A673 (cell line): ENCODE measurements around the gene RBFOX2. TPM values are rescaled to one million over a fixed set of nuclear protein-coding genes. Genes with fewer than 3 reads are reported as not detected.

Source experiments
- BruUV-seq: library from RNA; stranded (reverse); fragments of 400-500 nt; replicated peaks from 2 replicates; lab custom pipeline; 2021; lab: Mats Ljungman, UMichigan
- CTCF ChIA-PET: fragments of 300-600 bp; sonication (Branson Sonifier 250); formaldehyde crosslinking; loops from one replicate; lab custom pipeline; 2022; ENCODE audit warnings: antibody characterized with exemption; lab: Charles Lee
- POLR2A ChIA-PET: fragments of 300-600 bp; sonication (Branson Sonifier 250); formaldehyde crosslinking; loops from one replicate; lab custom pipeline; 2022; ENCODE audit warnings: antibody characterized with exemption; ENCODE audit not compliant: low non-redundant PET; lab: Charles Lee
- DNase-seq: peaks from one replicate; pipeline ENCODE4 v3.0.0-alpha.2; 2015; ENCODE audit warnings: low spot score
- H3K27ac ChIP-seq: fragments of 200-600 bp; sonication (generic); 2 replicates; pipeline ENCODE4 v1.5.1; 2016; ENCODE audit warnings: mixed run types, low read depth, mild to moderate bottlenecking, mixed read lengths, antibody characterized with exemption, low read length; ENCODE audit not compliant: poor library complexity, severe bottlenecking
- H3K27me3 ChIP-seq: fragments of 200-600 bp; sonication (generic); replicated peaks from 2 replicates; pipeline ENCODE4 v1.6.1; 2017; ENCODE audit warnings: mixed run types, low read depth, mild to moderate bottlenecking, mixed read lengths, antibody characterized with exemption, low read length; ENCODE audit not compliant: insufficient read depth, poor library complexity
- H3K36me3 ChIP-seq: fragments of 200-600 bp; sonication (generic); 2 replicates; pipeline ENCODE4 v1.6.1; 2016; ENCODE audit warnings: mixed run types, mild to moderate bottlenecking, mixed read lengths, antibody characterized with exemption, low read length; ENCODE audit not compliant: insufficient read depth, poor library complexity, severe bottlenecking
- H3K4me1 ChIP-seq: fragments of 200-600 bp; sonication (generic); 2 replicates; pipeline ENCODE4 v1.6.1; 2017; ENCODE audit warnings: mixed run types, mild to moderate bottlenecking, mixed read lengths, antibody characterized with exemption, low read length; ENCODE audit not compliant: insufficient read depth, poor library complexity, severe bottlenecking
- H3K4me3 ChIP-seq: fragments of 200-600 bp; sonication (generic); 2 replicates; pipeline ENCODE4 v1.5.1; 2016; ENCODE audit warnings: low read depth, mixed run types, mild to moderate bottlenecking, mixed read lengths, low read length; ENCODE audit not compliant: poor library complexity, severe bottlenecking
- H3K9me3 ChIP-seq: fragments of 200-600 bp; sonication (generic); 2 replicates; pipeline ENCODE4 v1.6.1; 2016; ENCODE audit warnings: mixed run types, low read depth, mild to moderate bottlenecking, mixed read lengths, antibody characterized with exemption, low read length; ENCODE audit not compliant: poor library complexity, severe bottlenecking
- EZH2 ChIP-seq: fragments of 200-600 bp; sonication (generic); IDR thresholded peaks from 2 replicates; pipeline ENCODE4 v1.6.1; 2017; ENCODE audit warnings: borderline replicate concordance, low read depth, mild to moderate bottlenecking, mixed read lengths, antibody characterized with exemption, low read length; ENCODE audit not compliant: poor library complexity, severe bottlenecking
- intact Hi-C: fragments of 100-400 bp; cut with micrococcal nuclease; formaldehyde crosslinking; loops from one replicate; pipeline ENCODE4 v1.10.0; 2022; ENCODE audit not compliant: unreplicated experiment
- total RNA-seq: library from RNA; stranded (reverse); gene quantifications from 2 replicates; pipeline ENCODE4 v1.2.3, GENCODE V29; 2021
- TF ChIP-seq, protein P1 (sequence below): fragments of 300-800, 200-600 bp; sonication (generic); conservative IDR thresholded peaks from 2 replicates; pipeline ENCODE4 v1.5.1; 2017; ENCODE audit warnings: low read depth, mild to moderate bottlenecking, antibody characterized with exemption, low read length, moderate library complexity, mixed read lengths

RBFOX2 gene
- total RNA-seq, 1 experiment from 2014 or later = 142 TPM

DNA sequence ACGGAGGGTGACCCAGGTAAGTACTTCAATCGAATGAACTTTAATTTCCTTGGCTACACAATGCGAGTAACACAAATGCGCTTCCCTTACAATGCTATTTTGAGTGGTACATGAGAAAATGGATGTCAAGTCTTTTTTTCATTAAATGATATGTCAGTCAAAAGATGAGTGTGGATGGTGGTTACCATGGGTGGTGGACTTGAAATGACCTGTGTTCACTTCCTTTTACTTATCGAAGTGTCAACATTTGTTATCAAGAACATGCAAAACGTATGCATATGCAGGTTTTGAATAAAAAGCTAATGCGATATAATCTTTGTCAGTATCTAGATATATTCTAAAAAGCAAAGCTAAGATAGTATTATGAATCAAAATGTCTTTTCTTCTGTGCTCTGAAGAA is 319.7 kb downstream of the RBFOX2 start:
- Histone ChIP-seq H3K36me3 (no peaks in the 10 kb centered on the region), H3K27me3 (no peaks in the 10 kb centered on the region), H3K9me3 (no peaks in the 10 kb centered on the region), H3K4me1 (peaks cover 4% of the 10 kb centered on the region), H3K4me3 (no peak overlapping the region), H3K27ac (no peak overlapping the region)
- ChIA-PET CTCF (no interaction called here), POLR2A (no interaction called here)
- intact Hi-C loops = no loop called here
- no peak for DNase-seq
- TF ChIP-seq, protein P1, sequence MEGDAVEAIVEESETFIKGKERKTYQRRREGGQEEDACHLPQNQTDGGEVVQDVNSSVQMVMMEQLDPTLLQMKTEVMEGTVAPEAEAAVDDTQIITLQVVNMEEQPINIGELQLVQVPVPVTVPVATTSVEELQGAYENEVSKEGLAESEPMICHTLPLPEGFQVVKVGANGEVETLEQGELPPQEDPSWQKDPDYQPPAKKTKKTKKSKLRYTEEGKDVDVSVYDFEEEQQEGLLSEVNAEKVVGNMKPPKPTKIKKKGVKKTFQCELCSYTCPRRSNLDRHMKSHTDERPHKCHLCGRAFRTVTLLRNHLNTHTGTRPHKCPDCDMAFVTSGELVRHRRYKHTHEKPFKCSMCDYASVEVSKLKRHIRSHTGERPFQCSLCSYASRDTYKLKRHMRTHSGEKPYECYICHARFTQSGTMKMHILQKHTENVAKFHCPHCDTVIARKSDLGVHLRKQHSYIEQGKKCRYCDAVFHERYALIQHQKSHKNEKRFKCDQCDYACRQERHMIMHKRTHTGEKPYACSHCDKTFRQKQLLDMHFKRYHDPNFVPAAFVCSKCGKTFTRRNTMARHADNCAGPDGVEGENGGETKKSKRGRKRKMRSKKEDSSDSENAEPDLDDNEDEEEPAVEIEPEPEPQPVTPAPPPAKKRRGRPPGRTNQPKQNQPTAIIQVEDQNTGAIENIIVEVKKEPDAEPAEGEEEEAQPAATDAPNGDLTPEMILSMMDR = no peak
- TF ChIP-seq EZH2 = no peak
- BruUV-seq = no TSS peak

DNA sequence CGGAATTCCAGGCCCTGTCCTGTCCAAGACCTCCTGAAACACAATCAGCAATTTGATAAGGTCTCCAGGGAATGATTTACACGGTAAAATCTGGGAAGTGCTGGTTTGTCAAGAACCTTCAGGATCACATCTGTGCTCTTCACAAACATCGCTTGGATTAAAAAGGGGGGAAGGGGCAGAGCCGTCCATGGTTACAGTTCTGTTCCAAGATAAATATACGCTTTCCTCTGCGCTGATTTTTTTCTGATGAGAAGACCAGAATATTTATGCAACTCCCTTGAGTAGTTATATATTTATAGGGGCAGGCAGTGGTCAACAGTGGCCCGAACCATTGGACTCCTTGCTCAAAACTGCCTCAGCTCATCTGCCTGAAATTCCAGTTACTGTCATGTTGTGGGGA is 320.2 kb downstream of the RBFOX2 start:
- intact Hi-C loops = no loop called here
- Histone ChIP-seq H3K27me3 (no peaks in the 10 kb centered on the region), H3K9me3 (no peaks in the 10 kb centered on the region), H3K36me3 (no peaks in the 10 kb centered on the region), H3K27ac (no peak overlapping the region), H3K4me1 (peaks cover 4% of the 10 kb centered on the region), H3K4me3 (no peak overlapping the region)
- TF ChIP-seq, protein P1 = no peak
- TF ChIP-seq EZH2 = no peak
- BruUV-seq = no TSS peak
- DNase-seq = no peak
- CTCF ChIA-PET = no interaction called here
- POLR2A ChIA-PET = no interaction called here

DNA sequence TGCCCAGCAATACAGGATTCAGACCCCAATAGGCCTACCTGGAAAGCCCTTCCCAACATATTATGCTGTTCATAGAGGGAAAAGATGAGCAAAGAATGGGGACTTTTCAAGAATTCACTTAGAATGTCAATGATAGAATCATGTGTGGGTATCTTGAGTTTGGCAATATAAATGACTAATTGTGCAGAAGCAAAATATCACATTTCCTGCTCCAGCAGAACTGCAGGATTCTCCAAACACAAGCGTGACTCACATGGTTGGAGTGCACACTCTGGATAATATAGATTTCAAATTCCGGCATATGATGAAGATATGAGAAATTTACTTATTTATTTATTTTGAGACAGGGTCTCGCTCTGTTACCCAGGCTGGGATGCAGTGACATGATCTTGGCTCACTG is 323.5 kb downstream of the RBFOX2 start:
- DNase-seq = no peak
- H3K27ac ChIP-seq = no peak overlapping the region
- CTCF ChIA-PET = no interaction called here
- no peaks in the 10 kb centered on the region for H3K27me3 ChIP-seq
- H3K4me1 ChIP-seq = no peaks in the 10 kb centered on the region
- H3K36me3 ChIP-seq = no peaks in the 10 kb centered on the region
- H3K9me3 ChIP-seq = no peaks in the 10 kb centered on the region
- BruUV-seq = no TSS peak
- no peak overlapping the region for H3K4me3 ChIP-seq
- intact Hi-C loops = no loop called here
- POLR2A ChIA-PET = no interaction called here
- TF ChIP-seq, protein P1 = no peak
- no peak for TF ChIP-seq EZH2
